GM06990 (cell line): ENCODE data around the gene AK5.

ENCODE experiments used
- DNase-seq: peaks from one replicate; pipeline ENCODE4 v3.0.0-alpha.2; 2011; ENCODE audit not compliant: insufficient read length; ENCODE audit errors: extremely low read depth
- H3K27me3 ChIP-seq: replicated peaks from 2 replicates; pipeline ENCODE4 v1.6.0; 2011; ENCODE audit warnings: low read length; ENCODE audit not compliant: control insufficient read depth, insufficient read depth
- H3K36me3 ChIP-seq: 2 replicates; pipeline ENCODE4 v1.5.1; 2011; ENCODE audit warnings: low read length; ENCODE audit not compliant: control insufficient read depth, insufficient read depth
- H3K4me3 ChIP-seq: replicated peaks from 2 replicates; pipeline ENCODE4 v1.5.1; 2011; ENCODE audit warnings: low read depth, mild to moderate bottlenecking, control low read depth, low read length
- CTCF ChIP-seq: IDR thresholded peaks from 2 replicates; pipeline ENCODE4 v1.5.1; 2011; ENCODE audit warnings: low read length, control low read depth, mild to moderate bottlenecking, inconsistent platforms; ENCODE audit not compliant: insufficient read depth, poor library complexity, severe bottlenecking

The AK5 gene

DNA sequence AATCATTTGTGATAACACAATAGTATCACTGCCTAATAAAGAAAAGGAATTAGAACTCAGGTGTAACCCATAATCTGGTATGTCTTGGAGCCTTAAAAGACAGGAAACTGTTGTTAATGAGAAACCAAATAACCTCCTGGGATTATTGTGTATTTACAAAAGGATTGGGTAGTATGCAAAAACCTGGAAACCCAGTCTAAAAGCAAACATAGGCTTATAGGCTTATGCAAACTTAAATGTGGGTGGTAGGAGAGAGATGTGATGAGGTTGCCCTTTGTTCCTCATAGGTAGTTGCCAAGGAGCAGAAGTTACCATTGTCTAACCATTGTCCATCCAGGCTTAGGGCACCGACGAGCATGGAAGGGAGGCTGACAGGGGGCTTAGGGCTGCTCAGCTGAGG is 165.8 kb downstream of the AK5 start:
- H3K36me3 ChIP-seq = no peaks in the 10 kb centered on the region
- DNase-seq = no peak
- no peaks in the 10 kb centered on the region; the same call in 1 of the 2 replicates for H3K27me3 ChIP-seq
- TF ChIP-seq CTCF = no peak
- H3K4me3 ChIP-seq = no peak overlapping the region

DNA sequence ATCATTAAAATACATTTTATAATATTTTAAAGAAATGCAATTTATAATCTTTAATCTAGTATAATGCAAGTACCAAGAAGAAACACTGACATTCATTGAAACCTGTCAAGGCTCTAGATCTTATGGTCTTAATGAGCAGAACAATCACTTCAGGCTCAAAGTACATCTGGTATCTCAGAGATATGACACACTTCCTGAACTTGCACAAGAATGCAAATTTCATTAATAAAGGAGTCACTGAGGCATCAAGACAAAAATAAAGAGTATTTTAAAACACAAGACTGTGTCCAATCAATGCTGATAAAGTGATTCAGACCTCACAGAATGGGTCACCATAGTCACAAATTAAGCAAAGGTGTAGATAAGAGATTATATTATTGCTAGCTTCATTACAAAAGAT is 178.1 kb downstream of the AK5 start:
- Histone ChIP-seq H3K27me3 (no peaks in the 10 kb centered on the region; the same call in 1 of the 2 replicates), H3K36me3 (no peaks in the 10 kb centered on the region), H3K4me3 (no peak overlapping the region)
- no peak for TF ChIP-seq CTCF
- no peak for DNase-seq

DNA sequence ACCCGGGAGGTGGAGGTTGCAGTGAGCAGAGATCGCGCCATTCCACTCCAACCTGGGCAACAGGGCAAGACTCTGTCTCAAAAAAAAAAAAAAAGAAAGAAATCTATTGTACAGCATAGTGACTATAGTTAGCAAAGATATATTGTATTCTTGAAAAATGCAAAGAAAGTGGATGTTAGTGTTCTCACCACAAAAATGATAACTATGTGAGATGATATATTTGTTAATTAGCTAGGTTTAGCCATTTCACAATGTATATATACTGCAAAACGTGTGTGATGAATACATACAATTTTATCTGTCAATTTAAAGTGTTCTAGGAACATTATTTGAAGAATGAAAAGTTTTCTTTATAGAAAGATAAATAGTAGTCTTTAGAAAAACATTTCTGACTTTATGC is 179.9 kb downstream of the AK5 start:
- DNase-seq = no peak
- Histone ChIP-seq H3K36me3 (no peaks in the 10 kb centered on the region), H3K27me3 (no peaks in the 10 kb centered on the region), H3K4me3 (no peak overlapping the region)
- no peak for TF ChIP-seq CTCF

GRCh38 chr1:77463216-77463615 is 181.4 kb downstream of the AK5 start:
- no peak for DNase-seq
- Histone ChIP-seq H3K27me3 (no peaks in the 10 kb centered on the region), H3K36me3 (no peaks in the 10 kb centered on the region), H3K4me3 (no peak overlapping the region)
- TF ChIP-seq CTCF = no peak

DNA sequence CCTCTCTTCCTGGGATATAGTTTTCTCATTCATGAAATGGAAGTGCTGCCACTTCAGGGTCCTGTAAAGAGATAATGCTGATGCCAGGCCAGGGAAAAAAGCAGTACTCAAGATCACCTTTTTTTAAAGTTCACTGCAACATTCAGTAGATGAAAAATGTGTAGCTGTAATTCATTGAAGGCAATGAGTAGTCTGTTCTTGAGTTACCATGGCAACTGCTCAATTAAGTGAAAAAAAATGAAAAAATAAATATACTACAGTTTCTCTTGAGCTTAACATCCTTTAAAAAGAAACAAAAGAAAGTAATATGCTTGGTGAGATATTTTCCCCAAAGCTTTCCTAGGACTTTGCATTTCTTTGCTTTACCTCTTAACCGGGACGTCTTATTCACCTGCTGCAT is 183.3 kb downstream of the AK5 start:
- H3K27me3 ChIP-seq = no peaks in the 10 kb centered on the region
- no peak for TF ChIP-seq CTCF
- H3K4me3 ChIP-seq = no peak overlapping the region
- H3K36me3 ChIP-seq = no peaks in the 10 kb centered on the region
- no peak for DNase-seq

DNA sequence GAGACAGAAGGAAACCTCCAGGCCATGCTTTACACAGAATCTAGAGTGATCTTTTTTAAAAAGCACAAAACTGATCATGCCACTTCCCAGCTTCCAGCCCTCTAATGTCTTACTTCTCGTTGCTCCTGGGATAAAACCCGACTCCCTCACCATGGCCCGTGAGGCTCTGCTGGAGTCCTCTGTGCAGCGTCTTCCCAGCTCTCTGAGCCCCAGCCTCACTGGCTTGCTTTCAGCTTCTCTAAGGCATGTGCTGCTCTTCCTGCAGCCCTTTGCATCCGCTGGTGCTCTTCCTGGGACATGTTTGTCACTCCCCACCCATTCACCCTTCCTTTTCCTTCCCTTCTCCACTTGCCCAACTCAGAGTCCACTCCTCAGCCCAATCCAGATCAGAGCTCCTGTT is 184.1 kb downstream of the AK5 start:
- no peak for DNase-seq
- no peaks in the 10 kb centered on the region for H3K36me3 ChIP-seq
- no peaks in the 10 kb centered on the region for H3K27me3 ChIP-seq
- H3K4me3 ChIP-seq = no peak overlapping the region
- TF ChIP-seq CTCF = no peak
